Adrenal gland (tissue), 12 donors: ENCODE data around the gene HNRNPA1L2. TPM values are rescaled to one million over a fixed set of nuclear protein-coding genes. Genes with fewer than 3 reads are reported as not detected.
A peak's percentile ranks its signal among the peaks of the same experiment; 100 is the strongest.
"Not testable (repeated sequence)": the region's sequence is repeated elsewhere in the genome, so short reads cannot be mapped to it uniquely, and the experiment has no call there.

Source experiments
- DNase-seq, 7 donors: peaks; one replicate each; pipeline ENCODE4 v3.0.0-alpha.2; 2019 to 2020
- H3K27ac ChIP-seq, 5 donors: fragments of 200-600 bp; sonication (generic) in 4 of 5; 1 replicate in 3 of 5; 2 replicates in 2 of 5; pipeline versions ENCODE4 v1.5.1 to v1.8.0; 2016 to 2020; ENCODE audit warnings: mild to moderate bottlenecking in 1 of 5
- H3K27me3 ChIP-seq: fragments of 200-600 bp; 2 replicates; pipeline ENCODE4 v1.8.0; 2021
- H3K36me3 ChIP-seq, 2 donors: fragments of 200-600 bp; replicated peaks in 1 of 2; 1 replicate in 1 of 2; 2 replicates in 1 of 2; pipeline versions ENCODE4 v1.5.1 to v1.8.0; 2018 to 2022
- H3K4me1 ChIP-seq, 2 donors: fragments of 200-600 bp; replicated peaks in 1 of 2; 1 replicate in 1 of 2; 2 replicates in 1 of 2; pipeline versions ENCODE4 v1.5.1 to v1.8.0; 2018 to 2021
- H3K4me3 ChIP-seq, 4 donors: fragments of 200-600 bp; sonication (generic) in 3 of 4; one replicate each; pipeline ENCODE4 v1.5.1; 2016 to 2018
- H3K9me3 ChIP-seq, 3 donors: fragments of 200-600 bp; sonication (generic) in 1 of 3; replicated peaks in 1 of 3; 1 replicate in 2 of 3; 2 replicates in 1 of 3; pipeline versions ENCODE4 v1.5.1 to v1.8.0; 2016 to 2021
- CTCF ChIP-seq, 6 experiments: fragments of 450-650 bp in 4 of 6; fragments of 200-600 bp in 2 of 6; sonication (generic) in 1 of 6; IDR thresholded peaks; 1 replicate in 5 of 6; 2 replicates in 1 of 6; pipeline versions ENCODE4 v1.5.1 to v1.8.0; 2016 to 2021; ENCODE audit warnings: antibody characterized with exemption in 6 of 6, mild to moderate bottlenecking in 2 of 6, moderate library complexity in 1 of 6
- POLR2A ChIP-seq, 2 donors: fragments of 450-650 bp; IDR thresholded peaks; one replicate each; pipeline ENCODE4 v1.6.1; 2017; ENCODE audit warnings: antibody characterized with exemption in 2 of 2, mild to moderate bottlenecking in 2 of 2, moderate library complexity in 1 of 2
- WGBS, 4 donors: extraction: QIAGEN DNeasy Blood & Tissue Kit in 2 of 4; methylation state at CpG; one replicate each; pipeline versions ENCODE4 v1.1.5 to v1.1.7; 2013 to 2017; 5-methylcytosine and 5-hydroxymethylcytosine counted together
- intact Hi-C, 2 donors: fragments of 100-400 bp; cut with DNase I; formaldehyde crosslinking; loops; one replicate each; pipeline versions ENCODE4 v1.14.1 to v1.15.0; 2022 to 2023
- polyA plus RNA-seq, 3 donors: library from polyadenylated mRNA; stranded (reverse); fragments of 200-250 nt in 2 of 3; fragments of 350-450 nt in 1 of 3; fragmentation: Illumina TruSeq in 1 of 3; extraction: RNeasy Lipid Tissue Mini Kit (QIAGEN cat#74804) in 1 of 3; gene quantifications; one replicate each; pipeline ENCODE4 v1.2.3, GENCODE V29; 2013 to 2014
- total RNA-seq, 9 donors: library from RNA; depleted of rRNA in 4 of 9; stranded (reverse); fragments of >200 nt in 4 of 9; fragments of 120-200 nt in 1 of 9; fragmentation: NEBNext Ultra II Directional in 1 of 9; extraction: Animal tissue kit (Norgen Biotek cat#: 25700) in 1 of 9; gene quantifications; one replicate each; pipeline versions ENCODE4 v1.1.0 to v1.2.4, GENCODE V29; 2013 to 2023
- donor health status: healthy with polysubstance abuse.
- donor health status: Bipolar disorder and iron deficiency.
- donor health status: DM: yes; HTN: yes; CAD: no.
- donor health status: DM: no; HTN: no; CAD: no.
- donor health status: DM: no; HTN: no; CAD: no.
- donor health status: DM: yes; HTN: yes; CAD: no.

HNRNPA1L2 gene
- total and polyA plus RNA-seq, 12 donors, result 1.5 to 21.6 (median 5.2) TPM

- H3K27me3 ChIP-seq, result no peaks in the 10 kb centered on the region
- TF ChIP-seq POLR2A (IDR thresholded peaks at IDR 0.05), result no peak
- TF ChIP-seq CTCF (IDR thresholded peaks at IDR 0.05), result peak in 1 of 6 experiments; percentile 16
- 71 to 75% (median 74%) methylated on average over 2 of the region's 2 CpGs for WGBS, 4 donors
- intact Hi-C loops, result loop anchor here in 1 of 2 donors (10.0 kb wide), 1 partner anchor 135 kb away; no protein-coding TSS in a partner anchor
- H3K36me3 ChIP-seq, result peaks cover 0 to 33% of the 10 kb centered on the region in 2 donors
- peaks cover 3 to 8% of the 10 kb centered on the region in 2 donors for H3K4me1 ChIP-seq
- no peaks in the 10 kb centered on the region for H3K9me3 ChIP-seq
- no peak overlapping the region for H3K4me3 ChIP-seq
- H3K27ac ChIP-seq, result no peak overlapping the region
- DNase-seq, result no peak
These were observed 27.4 kb downstream of the HNRNPA1L2 start for GRCh38 chr13:52669677-52670076.

GRCh38 chr13:52670726-52671125, 28.5 kb downstream of the HNRNPA1L2 start:
- no peak for TF ChIP-seq POLR2A (IDR thresholded peaks at IDR 0.05)
- TF ChIP-seq CTCF (IDR thresholded peaks at IDR 0.05), result no peak
- H3K4me1 ChIP-seq, result peaks cover 3 to 8% of the 10 kb centered on the region in 2 donors
- 89 to 99% (median 98%) methylated on average over 8 of the region's 8 CpGs for WGBS, 4 donors
- no peak overlapping the region for H3K4me3 ChIP-seq
- intact Hi-C loops, result no loop called here
- no peaks in the 10 kb centered on the region for H3K9me3 ChIP-seq
- no peaks in the 10 kb centered on the region for H3K27me3 ChIP-seq
- no peak for DNase-seq
- no peak overlapping the region for H3K27ac ChIP-seq
- H3K36me3 ChIP-seq, result peaks cover 0 to 29% of the 10 kb centered on the region in 2 donors

GRCh38 chr13:52673465-52673864, 31.2 kb downstream of the HNRNPA1L2 start:
- peaks cover 0 to 20% of the 10 kb centered on the region in 2 donors for H3K36me3 ChIP-seq
- no peak for TF ChIP-seq POLR2A (IDR thresholded peaks at IDR 0.05)
- no peak for TF ChIP-seq CTCF (IDR thresholded peaks at IDR 0.05)
- peaks cover 3 to 16% of the 10 kb centered on the region in 2 donors for H3K4me1 ChIP-seq
- H3K4me3 ChIP-seq, result no peak overlapping the region
- H3K9me3 ChIP-seq, result no peaks in the 10 kb centered on the region
- intact Hi-C loops, result no loop called here
- 85 to 100% (median 94%) methylated on average over 1 of the region's 1 CpG for WGBS, 4 donors
- H3K27ac ChIP-seq, result no peak overlapping the region
- no peaks in the 10 kb centered on the region for H3K27me3 ChIP-seq
- no peak for DNase-seq

GRCh38 chr13:52677823-52678222, 35.6 kb downstream of the HNRNPA1L2 start:
- Histone ChIP-seq H3K36me3 (peaks cover 0 to 47% of the 10 kb centered on the region in 2 donors), H3K27me3 (no peaks in the 10 kb centered on the region), H3K4me3 (no peak overlapping the region), H3K27ac (no peak overlapping the region), H3K4me1 (peaks cover 3 to 16% of the 10 kb centered on the region in 2 donors), H3K9me3 (no peaks in the 10 kb centered on the region)
- no peak for DNase-seq
- TF ChIP-seq CTCF (IDR thresholded peaks at IDR 0.05) (no peak), POLR2A (IDR thresholded peaks at IDR 0.05) (no peak)
- intact Hi-C loops, result no loop called here
- 86 to 97% (median 93%) methylated on average over 1 of the region's 1 CpG for WGBS, 4 donors

- H3K4me1 ChIP-seq, H3K27ac ChIP-seq, intact Hi-C loops, H3K27me3 ChIP-seq, H3K9me3 ChIP-seq, H3K4me3 ChIP-seq, DNase-seq: not testable (repeated sequence)
- WGBS, 4 donors, result 93 to 98% (median 95%) methylated on average over 6 to 9 of the region's 9 CpGs
- H3K36me3 ChIP-seq, result peaks cover 0 to 66% of the 10 kb centered on the region in 2 donors
These were observed 43.6 kb downstream of the HNRNPA1L2 start for GRCh38 chr13:52685806-52686205.
